OCI-LY3 (cell line): Measurements from ENCODE around the gene TCERG1L.

Source experiments
- H2AFZ ChIP-seq: fragments of 200-600, 300-600 bp; shearing (Covaris generic); 2 replicates; pipeline ENCODE4 v1.6.0; 2014; ENCODE audit warnings: antibody characterized with exemption, low read depth, low read length
- H3K27ac ChIP-seq: fragments of 200-600, 300-600 bp; sonication (generic); 2 replicates; pipeline ENCODE4 v1.5.1; 2014; ENCODE audit warnings: mild to moderate bottlenecking, low read length, moderate library complexity, mixed read lengths
- H3K27me3 ChIP-seq: fragments of 200-600, 300-600 bp; sonication (generic); 2 replicates; pipeline ENCODE4 v1.6.1; 2014; ENCODE audit warnings: low read depth, low read length, mixed read lengths
- H3K36me3 ChIP-seq: fragments of 200-600, 300-600 bp; sonication (generic); replicated peaks from 2 replicates; pipeline ENCODE3; 2014; ENCODE audit warnings: low read depth, low read length, mixed read lengths
- H3K4me1 ChIP-seq: fragments of 300-600, 200-600 bp; sonication (generic); 2 replicates; pipeline ENCODE4 v1.6.1; 2014; ENCODE audit warnings: low read length, mixed read lengths
- H3K4me2 ChIP-seq: fragments of 200-600, 300-600 bp; sonication (generic); 2 replicates; pipeline ENCODE4 v1.6.1; 2014; ENCODE audit warnings: low read length, mixed read lengths
- H3K4me3 ChIP-seq: fragments of 300-600, 200-600 bp; sonication (generic); 2 replicates; pipeline ENCODE4 v1.5.1; 2014; ENCODE audit warnings: antibody characterized with exemption, mild to moderate bottlenecking, low read length, moderate library complexity
- H3K79me2 ChIP-seq: fragments of 300-600, 200-600 bp; shearing (Covaris generic); 2 replicates; pipeline ENCODE4 v1.6.1; 2014; ENCODE audit warnings: mild to moderate bottlenecking, low read length, mixed read lengths
- H3K9ac ChIP-seq: fragments of 300-600, 200-600 bp; shearing (Covaris generic); 2 replicates; pipeline ENCODE4 v1.6.0; 2014; ENCODE audit warnings: mild to moderate bottlenecking, low read length, moderate library complexity
- H3K9me3 ChIP-seq: fragments of 200-600, 300-600 bp; shearing (Covaris generic); 2 replicates; pipeline ENCODE4 v1.6.1; 2014; ENCODE audit warnings: low read length, mixed read lengths; ENCODE audit not compliant: insufficient read depth
- H4K20me1 ChIP-seq: fragments of 200-600, 300-600 bp; sonication (generic); 2 replicates; pipeline ENCODE4 v1.6.1; 2016; ENCODE audit warnings: low read length, mixed read lengths; ENCODE audit not compliant: insufficient read depth
- CTCF ChIP-seq: fragments of 200-600, 300-600 bp; sonication (generic); IDR thresholded peaks from 2 replicates; pipeline ENCODE4 v1.5.1; 2014; ENCODE audit warnings: antibody characterized with exemption, low read length, low read depth
- EZH2phosphoT487 ChIP-seq: fragments of 200-600 bp; shearing (Covaris generic); IDR thresholded peaks from 2 replicates; pipeline ENCODE4 v1.6.1; 2018; ENCODE audit warnings: antibody characterized with exemption, mixed run types, low read depth

TCERG1L gene

GRCh38 chr10:131117416-131118212 lies 193.9 kb downstream of the TCERG1L start:
- no peak overlapping the region for H3K4me3 ChIP-seq
- H4K20me1 ChIP-seq, result no peaks in the 10 kb centered on the region
- H3K79me2 ChIP-seq, result no peaks in the 10 kb centered on the region
- TF ChIP-seq EZH2phosphoT487, result no peak
- no peak for TF ChIP-seq CTCF
- no peak overlapping the region for H3K9ac ChIP-seq
- H2AFZ ChIP-seq, result no peak overlapping the region
- no peaks in the 10 kb centered on the region for H3K27me3 ChIP-seq
- H3K27ac ChIP-seq, result no peak overlapping the region
- no peaks in the 10 kb centered on the region for H3K4me1 ChIP-seq
- no peaks in the 10 kb centered on the region for H3K36me3 ChIP-seq
- H3K9me3 ChIP-seq, result no peaks in the 10 kb centered on the region
- no peak overlapping the region for H3K4me2 ChIP-seq

- Histone ChIP-seq H3K4me2 (no peak overlapping the region), H3K9me3 (no peaks in the 10 kb centered on the region), H3K79me2 (no peaks in the 10 kb centered on the region), H3K4me3 (no peak overlapping the region), H3K9ac (no peak overlapping the region), H3K27ac (no peak overlapping the region), H3K36me3 (no peaks in the 10 kb centered on the region), H3K4me1 (no peaks in the 10 kb centered on the region), H2AFZ (no peak overlapping the region), H4K20me1 (no peaks in the 10 kb centered on the region), H3K27me3 (no peaks in the 10 kb centered on the region)
- no peak for TF ChIP-seq EZH2phosphoT487
- TF ChIP-seq CTCF, result no peak
Measured at GRCh38 chr10:131116991-131117375, 194.5 kb downstream of the TCERG1L start.

DNA sequence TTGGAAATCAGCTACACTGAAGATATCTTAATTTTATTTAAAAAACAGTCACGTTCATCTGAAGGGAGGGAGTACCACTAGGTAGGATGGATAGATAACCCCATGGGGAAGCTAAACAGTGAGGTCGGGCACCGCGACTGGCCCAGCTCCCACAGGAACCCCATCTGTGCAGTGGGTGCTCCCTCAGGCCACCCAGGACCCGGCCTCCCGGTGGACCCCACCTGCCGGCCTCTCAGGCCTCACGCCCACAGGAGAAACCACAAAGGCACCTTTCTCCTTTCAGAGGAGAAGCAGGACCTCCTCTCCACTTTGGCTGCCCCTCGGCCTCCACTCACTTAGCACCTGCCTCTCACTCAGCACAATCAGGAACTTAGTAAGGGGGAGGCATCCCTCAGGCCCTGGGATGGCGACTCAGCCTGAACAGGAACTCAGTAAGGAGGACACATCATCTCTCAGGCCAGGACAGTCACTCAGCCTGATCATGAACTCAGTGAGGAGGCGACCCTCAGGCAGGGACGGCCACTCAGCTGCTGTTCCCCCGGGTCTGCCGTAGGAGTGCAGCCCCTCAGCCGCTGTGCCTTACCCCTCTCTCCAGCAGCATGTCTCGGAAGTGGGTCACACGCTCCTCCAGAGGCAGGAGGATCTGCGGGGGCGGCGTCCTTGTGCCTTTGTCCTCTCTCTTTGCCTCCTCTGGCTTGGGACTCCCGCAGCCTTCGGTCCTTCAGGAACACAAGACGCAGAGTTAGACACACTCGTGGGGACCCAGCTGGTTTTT lies 195.1 kb downstream of the TCERG1L start:
- Histone ChIP-seq H3K9ac (no peak overlapping the region), H2AFZ (no peak overlapping the region), H3K79me2 (no peaks in the 10 kb centered on the region), H3K36me3 (no peaks in the 10 kb centered on the region), H3K9me3 (no peaks in the 10 kb centered on the region), H3K27me3 (no peaks in the 10 kb centered on the region), H3K4me1 (no peaks in the 10 kb centered on the region), H4K20me1 (no peaks in the 10 kb centered on the region), H3K4me3 (no peak overlapping the region), H3K27ac (no peak overlapping the region), H3K4me2 (no peak overlapping the region)
- TF ChIP-seq EZH2phosphoT487, result no peak
- TF ChIP-seq CTCF, result no peak

- no peaks in the 10 kb centered on the region for H3K36me3 ChIP-seq
Measured at GRCh38 chr10:131115801-131116200, 195.7 kb downstream of the TCERG1L start.

More at GRCh38 chr10:131115801-131116200, 195.7 kb downstream of the TCERG1L start:
- no peak overlapping the region for H3K4me3 ChIP-seq
- H3K27me3 ChIP-seq, result no peaks in the 10 kb centered on the region
- TF ChIP-seq EZH2phosphoT487 (no peak), CTCF (no peak)
- no peaks in the 10 kb centered on the region for H3K9me3 ChIP-seq
- no peaks in the 10 kb centered on the region for H3K4me1 ChIP-seq
- no peak overlapping the region for H3K9ac ChIP-seq
- H3K27ac ChIP-seq, result no peak overlapping the region
- no peak overlapping the region for H3K4me2 ChIP-seq
- no peak overlapping the region for H2AFZ ChIP-seq
- H3K79me2 ChIP-seq, result no peaks in the 10 kb centered on the region
- no peaks in the 10 kb centered on the region for H4K20me1 ChIP-seq
